ENCODE data around the gene HLA-DPA1. TPM values are rescaled to one million over a fixed set of nuclear protein-coding genes. Genes with fewer than 3 reads are reported as not detected.

Gene HLA-DPA1
- total RNA-seq, 4 donors from 2014 or later, result 14.6 to 70.1 (median 50.4) TPM

GRCh38 chr6:33108307-33108706, 34.9 kb upstream of the HLA-DPA1 start:
- Histone ChIP-seq H3K4me3 (no peak overlapping the region), H3K36me3 (no peaks in the 10 kb centered on the region), H3K27me3 (no peaks in the 10 kb centered on the region), H3K4me1 (no peaks in the 10 kb centered on the region), H3K27ac (no peak overlapping the region), H3K9me3 (no peaks in the 10 kb centered on the region)
- no peak for DNase-seq
- TF ChIP-seq CTCF (IDR thresholded peaks at IDR 0.05) (no peak), POLR2A (IDR thresholded peaks at IDR 0.05) (no peak)

GRCh38 chr6:33107641-33108040, 34.2 kb upstream of the HLA-DPA1 start:
- H3K4me1 ChIP-seq, result no peaks in the 10 kb centered on the region
- no peaks in the 10 kb centered on the region for H3K27me3 ChIP-seq
- H3K4me3 ChIP-seq, result no peak overlapping the region
- no peak for DNase-seq
- no peaks in the 10 kb centered on the region for H3K9me3 ChIP-seq
- TF ChIP-seq POLR2A (IDR thresholded peaks at IDR 0.05) (no peak), CTCF (IDR thresholded peaks at IDR 0.05) (no peak)
- H3K27ac ChIP-seq, result no peak overlapping the region
- no peaks in the 10 kb centered on the region for H3K36me3 ChIP-seq

- Histone ChIP-seq H3K9me3 (no peaks in the 10 kb centered on the region), H3K27me3 (no peaks in the 10 kb centered on the region)
- no peak for DNase-seq
These were observed 32.7 kb upstream of the HLA-DPA1 start for GRCh38 chr6:33105916-33106871.

GRCh38 chr6:33105386-33105785, 31.9 kb upstream of the HLA-DPA1 start:
- H3K4me3 ChIP-seq, result no peak overlapping the region
- H3K9me3 ChIP-seq, result no peaks in the 10 kb centered on the region
- DNase-seq, result no peak
- H3K36me3 ChIP-seq, result no peaks in the 10 kb centered on the region
- no peak overlapping the region for H3K27ac ChIP-seq
- no peaks in the 10 kb centered on the region for H3K27me3 ChIP-seq
- no peaks in the 10 kb centered on the region for H3K4me1 ChIP-seq
- TF ChIP-seq CTCF (IDR thresholded peaks at IDR 0.05) (no peak), POLR2A (IDR thresholded peaks at IDR 0.05) (no peak)

More at GRCh38 chr6:33105916-33106871, 32.7 kb upstream of the HLA-DPA1 start:
- H3K36me3 ChIP-seq, result no peaks in the 10 kb centered on the region
- TF ChIP-seq CTCF (IDR thresholded peaks at IDR 0.05), result no peak
- TF ChIP-seq POLR2A (IDR thresholded peaks at IDR 0.05), result no peak
- H3K27ac ChIP-seq, result no peak overlapping the region
- no peaks in the 10 kb centered on the region for H3K4me1 ChIP-seq
- no peak overlapping the region for H3K4me3 ChIP-seq

GRCh38 chr6:33104887-33105286, 31.4 kb upstream of the HLA-DPA1 start:
- no peaks in the 10 kb centered on the region for H3K27me3 ChIP-seq
- H3K4me1 ChIP-seq, result no peaks in the 10 kb centered on the region
- no peak overlapping the region for H3K27ac ChIP-seq
- no peak for DNase-seq
- H3K9me3 ChIP-seq, result no peaks in the 10 kb centered on the region
- H3K36me3 ChIP-seq, result no peaks in the 10 kb centered on the region
- TF ChIP-seq POLR2A (IDR thresholded peaks at IDR 0.05) (no peak), CTCF (IDR thresholded peaks at IDR 0.05) (no peak)
- H3K4me3 ChIP-seq, result no peak overlapping the region

Data from Peyer's patch (tissue), 4 donors.